Psoas muscle (tissue), 8 donors: ENCODE measurements around the gene ZMIZ1. TPM values are rescaled to one million over a fixed set of nuclear protein-coding genes. Genes with fewer than 3 reads are reported as not detected.

Experiments
- ATAC-seq, 4 donors: fragments of 200-7000 bp; cut with Tn5 transposase; one replicate each; pipeline ENCODE4 v1.9.1; 2020; ENCODE audit warnings: moderate library complexity in 3 of 4, mild to moderate bottlenecking in 2 of 4
- DNase-seq, 2 donors: peaks; one replicate each; pipeline ENCODE4 v3.0.0-alpha.2; 2020
- H3K27ac ChIP-seq: fragments of 200-600 bp; one replicate; pipeline ENCODE4 v1.8.0; 2022
- H3K27me3 ChIP-seq, 3 donors: fragments of 200-600 bp in 1 of 3; one replicate each; pipeline versions ENCODE4 v1.6.1 to v1.8.0; 2013 to 2022; ENCODE audit warnings: low read length in 2 of 3, mild to moderate bottlenecking in 2 of 3, moderate library complexity in 1 of 3; ENCODE audit not compliant: insufficient read depth in 3 of 3
- H3K36me3 ChIP-seq, 2 donors: fragments of 200-600 bp in 1 of 2; one replicate each; pipeline versions ENCODE4 v1.6.1 to v1.8.0; 2013 to 2022; ENCODE audit warnings: low read depth in 1 of 2, mild to moderate bottlenecking in 1 of 2, moderate library complexity in 1 of 2; ENCODE audit not compliant: insufficient read depth in 1 of 2
- H3K4me1 ChIP-seq: fragments of 200-600 bp; one replicate; pipeline ENCODE4 v1.8.0; 2022
- H3K4me3 ChIP-seq: fragments of 200-600 bp; one replicate; pipeline ENCODE4 v1.8.0; 2022; ENCODE audit warnings: mild to moderate bottlenecking
- H3K9me3 ChIP-seq: fragments of 200-600 bp; one replicate; pipeline ENCODE4 v1.8.0; 2022
- WGBS, 3 donors: extraction: QIAGEN DNeasy Blood & Tissue Kit; methylation state at CpG; one replicate each; pipeline versions ENCODE4 v1.1.6 to v1.1.7; 2013; 5-methylcytosine and 5-hydroxymethylcytosine counted together
- intact Hi-C, 2 donors: fragments of 100-400 bp; cut with DNase I; formaldehyde crosslinking; loops; one replicate each; pipeline versions ENCODE4 v1.11.0 to v1.14.2; 2022
- polyA plus RNA-seq, 3 donors: library from polyadenylated mRNA; stranded (reverse); fragments of 200-250 nt; gene quantifications; one replicate each; pipeline ENCODE4 v1.2.3, GENCODE V29; 2013
- total RNA-seq, 4 donors: library from RNA; stranded (reverse); fragmentation: NEBNext Ultra II Directional in 2 of 4; extraction: Animal tissue kit (Norgen Biotek cat#: 25700) in 2 of 4; gene quantifications; one replicate each; pipeline versions ENCODE4 v1.2.1 to v1.2.4, GENCODE V29; 2021 to 2023
- TF ChIP-seq, protein P1 (sequence below): fragments of 200-600 bp; IDR thresholded peaks from one replicate; pipeline ENCODE4 v1.8.0; 2022; ENCODE audit warnings: antibody characterized with exemption
- donor health status: healthy with polysubstance abuse.
- donor health status: DM: no; HTN: no; CAD: no; lungs with moderate emphysema.
- donor health status: Bipolar disorder and iron deficiency.
- donor health status: healthy.
- donor health status: DM: yes; HTN: yes; CAD: no.
- donor health status: DM: no; HTN: no; CAD: no.
- donor health status: DM: no; HTN: no; CAD: no.
- donor health status: DM: yes; HTN: yes; CAD: no.

ZMIZ1 gene
- total and polyA plus RNA-seq, 7 donors, result 10.4 to 37.6 (median 30.0) TPM

DNA sequence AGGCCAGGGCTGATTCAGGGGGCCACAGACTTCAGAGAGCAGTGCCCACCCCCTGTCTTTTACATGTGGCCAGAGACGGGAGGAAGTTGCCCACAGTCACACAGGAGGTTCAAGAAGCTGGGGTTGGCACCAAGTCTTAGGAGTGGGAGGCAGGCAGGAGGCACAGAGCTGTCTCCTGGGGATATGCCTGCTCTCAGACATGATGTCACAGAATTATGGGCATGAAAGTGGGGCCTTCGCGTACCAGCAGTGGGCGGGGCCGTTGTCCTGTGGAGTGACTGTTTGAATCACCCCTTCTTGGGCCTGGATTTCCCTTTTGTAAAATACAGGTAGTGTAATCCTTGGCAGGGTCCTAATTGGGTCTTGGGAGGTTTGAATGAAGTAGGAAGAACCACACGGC is 197.3 kb downstream of the ZMIZ1 start:
- TF ChIP-seq, protein P1, sequence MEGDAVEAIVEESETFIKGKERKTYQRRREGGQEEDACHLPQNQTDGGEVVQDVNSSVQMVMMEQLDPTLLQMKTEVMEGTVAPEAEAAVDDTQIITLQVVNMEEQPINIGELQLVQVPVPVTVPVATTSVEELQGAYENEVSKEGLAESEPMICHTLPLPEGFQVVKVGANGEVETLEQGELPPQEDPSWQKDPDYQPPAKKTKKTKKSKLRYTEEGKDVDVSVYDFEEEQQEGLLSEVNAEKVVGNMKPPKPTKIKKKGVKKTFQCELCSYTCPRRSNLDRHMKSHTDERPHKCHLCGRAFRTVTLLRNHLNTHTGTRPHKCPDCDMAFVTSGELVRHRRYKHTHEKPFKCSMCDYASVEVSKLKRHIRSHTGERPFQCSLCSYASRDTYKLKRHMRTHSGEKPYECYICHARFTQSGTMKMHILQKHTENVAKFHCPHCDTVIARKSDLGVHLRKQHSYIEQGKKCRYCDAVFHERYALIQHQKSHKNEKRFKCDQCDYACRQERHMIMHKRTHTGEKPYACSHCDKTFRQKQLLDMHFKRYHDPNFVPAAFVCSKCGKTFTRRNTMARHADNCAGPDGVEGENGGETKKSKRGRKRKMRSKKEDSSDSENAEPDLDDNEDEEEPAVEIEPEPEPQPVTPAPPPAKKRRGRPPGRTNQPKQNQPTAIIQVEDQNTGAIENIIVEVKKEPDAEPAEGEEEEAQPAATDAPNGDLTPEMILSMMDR, result no peak
- Histone ChIP-seq H3K36me3 (peaks cover 0 to 16% of the 10 kb centered on the region in 2 donors), H3K27ac (peak overlapping the region; percentile 73), H3K9me3 (no peaks in the 10 kb centered on the region), H3K4me3 (no peak overlapping the region), H3K27me3 (no peaks in the 10 kb centered on the region), H3K4me1 (peaks cover 45% of the 10 kb centered on the region)
- WGBS, 3 donors, result 56 to 67% (median 65%) methylated on average over 6 of the region's 6 CpGs
- intact Hi-C loops, result no loop called here
- DNase-seq, result no peak
- ATAC-seq, result no peak

DNA sequence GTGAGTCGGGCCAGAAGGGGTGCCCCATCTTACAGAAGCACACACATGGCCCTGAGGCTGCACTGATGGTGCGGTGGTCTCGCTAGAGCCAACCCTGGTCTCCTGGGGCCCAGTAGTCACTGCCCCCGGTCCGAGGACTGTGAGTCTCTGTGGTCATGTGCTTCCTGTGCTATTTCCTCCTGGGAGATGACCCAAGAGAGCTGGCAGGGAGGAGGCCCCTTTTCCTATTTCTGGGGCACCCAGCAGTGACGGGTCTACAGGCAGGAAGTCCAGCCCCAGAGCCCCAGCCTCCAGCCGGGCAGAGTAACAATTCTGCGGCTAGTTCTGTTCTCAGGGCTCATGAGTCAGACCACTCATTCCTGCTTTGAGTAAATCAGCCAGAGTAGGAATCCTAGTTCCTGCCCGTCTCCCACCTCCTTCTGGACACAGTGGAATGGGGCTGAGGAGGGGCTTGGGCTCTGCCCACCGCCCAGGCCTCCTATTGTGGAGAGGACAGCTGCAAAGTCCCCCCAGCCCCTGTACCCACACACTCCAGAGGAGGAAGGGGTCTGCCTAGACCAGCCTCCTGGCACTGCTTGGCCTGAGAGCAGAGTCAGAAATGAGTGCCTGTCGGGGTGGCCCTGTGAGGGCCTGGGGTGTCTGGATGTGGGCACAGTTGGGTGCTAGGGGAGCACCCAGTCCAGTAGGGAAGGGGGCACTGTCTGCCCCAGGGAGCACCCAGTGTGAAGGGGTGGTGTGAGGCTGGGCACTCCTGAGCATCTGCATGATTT is 198.0 kb downstream of the ZMIZ1 start:
- no peak overlapping the region for H3K4me3 ChIP-seq
- ATAC-seq (peak; percentile 40 to 58 (median 48)), DNase-seq (peak; percentile 77 to 80)
- H3K4me1 ChIP-seq, result peaks cover 45% of the 10 kb centered on the region
- TF ChIP-seq, protein P1, result no peak
- no peaks in the 10 kb centered on the region for H3K9me3 ChIP-seq
- 54 to 62% (median 55%) methylated on average over 11 of the region's 11 CpGs for WGBS, 3 donors
- H3K27ac ChIP-seq, result peak overlapping the region; percentile 73
- H3K27me3 ChIP-seq, result no peaks in the 10 kb centered on the region
- intact Hi-C loops, result no loop called here
- peaks cover 0 to 10% of the 10 kb centered on the region in 2 donors for H3K36me3 ChIP-seq

DNA sequence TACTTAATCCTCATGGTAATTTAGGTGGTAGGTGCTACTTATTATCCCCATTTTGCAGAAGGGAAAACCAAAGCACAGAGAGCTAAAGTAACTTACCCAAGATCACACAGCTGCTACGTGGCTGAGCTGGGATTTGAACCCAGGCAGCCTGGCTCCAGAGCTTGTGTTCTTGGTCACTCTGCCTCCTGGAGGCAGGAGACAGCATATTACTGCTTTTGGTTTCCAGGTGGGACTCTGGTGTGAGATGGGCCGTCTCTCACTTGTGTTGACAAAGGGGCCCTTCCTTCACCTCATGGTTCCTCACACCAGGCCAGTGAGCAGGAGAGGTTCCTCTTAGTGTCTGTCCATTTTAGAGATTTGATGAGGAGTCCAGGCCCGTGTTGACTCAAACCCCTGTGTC is 198.7 kb downstream of the ZMIZ1 start:
- Histone ChIP-seq H3K36me3 (peaks cover 0 to 2% of the 10 kb centered on the region in 2 donors), H3K4me3 (no peak overlapping the region), H3K27me3 (no peaks in the 10 kb centered on the region), H3K9me3 (no peaks in the 10 kb centered on the region), H3K4me1 (peaks cover 48% of the 10 kb centered on the region), H3K27ac (peak overlapping the region; percentile 73)
- ATAC-seq, result no peak
- intact Hi-C loops, result no loop called here
- TF ChIP-seq, protein P1, result no peak
- no peak for DNase-seq
- 81 to 92% (median 92%) methylated on average over 3 of the region's 3 CpGs for WGBS, 3 donors

DNA sequence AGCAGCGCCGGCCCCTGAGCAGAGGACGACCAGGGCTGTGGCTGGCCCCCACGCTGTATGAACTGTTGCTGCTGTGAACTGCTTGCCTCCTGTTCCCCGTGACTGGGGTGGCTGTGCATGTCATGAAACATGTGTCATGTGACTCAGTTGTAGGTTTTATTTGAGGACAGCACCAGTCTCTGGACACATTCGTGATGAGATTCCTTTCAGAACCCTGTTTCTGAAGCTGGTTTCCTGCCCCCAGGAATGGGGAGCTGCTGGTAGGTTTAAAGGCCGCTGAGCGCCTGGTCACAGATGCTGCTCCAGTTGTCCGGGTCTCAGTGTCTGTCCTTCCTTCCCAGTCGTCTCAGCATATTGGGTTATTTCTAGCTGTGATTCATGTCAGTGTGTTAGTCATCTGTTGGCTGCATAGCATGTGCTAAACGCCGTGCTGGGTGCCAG is 199.4 kb downstream of the ZMIZ1 start:
- ATAC-seq, result peak; percentile 50 to 74 (median 61)
- peaks cover 55% of the 10 kb centered on the region for H3K4me1 ChIP-seq
- H3K9me3 ChIP-seq, result no peaks in the 10 kb centered on the region
- intact Hi-C loops, result no loop called here
- 59 to 73% (median 69%) methylated on average over 12 of the region's 12 CpGs for WGBS, 3 donors
- H3K27ac ChIP-seq, result peak overlapping the region; percentile 73
- H3K27me3 ChIP-seq, result no peaks in the 10 kb centered on the region
- H3K4me3 ChIP-seq, result no peak overlapping the region
- TF ChIP-seq, protein P1, result no peak
- H3K36me3 ChIP-seq, result no peaks in the 10 kb centered on the region
- DNase-seq, result no peak
